DOHH2 (cell line): Measurements from ENCODE around the gene NEDD1.

ENCODE experiments used
- CTCF ChIP-seq: fragments of 200-600 bp; sonication (generic); IDR thresholded peaks from one replicate; pipeline ENCODE4 v1.5.1; 2014; ENCODE audit warnings: antibody characterized with exemption, mild to moderate bottlenecking, low read depth, low read length; ENCODE audit not compliant: poor library complexity, severe bottlenecking
- EZH2phosphoT487 ChIP-seq: fragments of 200-600 bp; sonication (generic); IDR thresholded peaks from 2 replicates; pipeline ENCODE4 v1.6.1; 2017; ENCODE audit warnings: borderline replicate concordance, mild to moderate bottlenecking, antibody characterized with exemption, low read length, moderate library complexity, mixed read lengths

- no peak for TF ChIP-seq CTCF
- no peak for TF ChIP-seq EZH2phosphoT487
Observed at GRCh38 chr12:96979532-96979931, 72.5 kb downstream of the NEDD1 start.
